HepG2 (cell line): ENCODE results near the gene RUNX2. TPM values are rescaled to one million over a fixed set of nuclear protein-coding genes. Genes with fewer than 3 reads are reported as not detected.

Experiments
- ATAC-seq: fragments of 200-7000 bp; cut with Tn5 transposase; 3 replicates; pipeline ENCODE4 v1.9.1; 2020; ENCODE audit warnings: mild to moderate bottlenecking, moderate library complexity
- BruUV-seq: library from RNA; stranded (reverse); fragments of 400-500 nt; replicated peaks from 2 replicates; lab custom pipeline; 2021; lab: Mats Ljungman, UMichigan
- CTCF ChIA-PET: fragments of 300-600 bp; formaldehyde crosslinking; extraction: SDS; loops from one replicate; lab custom pipeline; 2021; ENCODE audit warnings: low total read pairs, inconsistent platforms, low intra/inter-chr PET ratio; lab: Yijun Ruan, JAX
- POLR2A ChIA-PET: fragments of 350-600 bp; sonication (Branson Sonifier 250); formaldehyde crosslinking; loops from one replicate; lab custom pipeline; 2020; ENCODE audit warnings: antibody characterized with exemption, inconsistent platforms; lab: Yijun Ruan, JAX
- DNase-seq: peaks from one replicate; pipeline ENCODE4 v3.0.0-alpha.2; 2015; ENCODE audit warnings: low spot score
- FAIRE-seq: peaks from 3 replicates; lab custom pipeline; 2011; peaks lifted over from hg19 to GRCh38; lab: Jason Lieb, UNC
- H2AFZ ChIP-seq: one replicate; pipeline ENCODE4 v1.6.1; 2011; ENCODE audit warnings: low read length, inconsistent platforms
- H3K27ac ChIP-seq: fragments of 300-600 bp; 3 replicates; pipeline ENCODE4 v1.8.0; 2011; ENCODE audit warnings: mixed run types, mild to moderate bottlenecking, mixed read lengths, low read length, inconsistent platforms; ENCODE audit not compliant: insufficient read depth; ENCODE audit errors: extremely low read length
- H3K27me3 ChIP-seq, 2 experiments: fragments of 200-600 bp in 1 of 2; 2 replicates in 1 of 2; 3 replicates in 1 of 2; pipeline versions ENCODE4 v1.6.0 to v1.8.0; 2011; ENCODE audit warnings: low read length in 2 of 2, mild to moderate bottlenecking in 2 of 2, moderate library complexity in 2 of 2, inconsistent platforms in 1 of 2; ENCODE audit not compliant: insufficient read depth in 2 of 2, control insufficient read depth in 1 of 2
- H3K36me3 ChIP-seq, 2 experiments: fragments of 200-600 bp in 1 of 2; replicated peaks in 1 of 2; 2 replicates in 1 of 2; 3 replicates in 1 of 2; pipeline versions ENCODE4 v1.5.1 to v1.8.0; 2011; ENCODE audit warnings: low read length in 2 of 2, inconsistent platforms in 1 of 2; ENCODE audit not compliant: insufficient read depth in 2 of 2, control insufficient read depth in 1 of 2
- H3K4me1 ChIP-seq: 2 replicates; pipeline ENCODE4 v1.5.1; 2012; ENCODE audit warnings: low read length, inconsistent platforms; ENCODE audit not compliant: insufficient read depth
- H3K4me2 ChIP-seq: 2 replicates; pipeline ENCODE4 v1.6.0; 2011; ENCODE audit warnings: low read depth, low read length, inconsistent platforms
- H3K4me3 ChIP-seq, 3 experiments: fragments of 200-600 bp in 1 of 3; sonication (generic), shearing (Covaris generic) in 1 of 3; replicated peaks in 1 of 3; 2 replicates each; pipeline ENCODE4 v1.5.1; 2011 to 2016; ENCODE audit warnings: low read length in 3 of 3, inconsistent platforms in 2 of 3, low read depth in 2 of 3, mild to moderate bottlenecking in 2 of 3, control low read depth in 1 of 3, mixed read lengths in 1 of 3; ENCODE audit not compliant: insufficient read depth in 1 of 3
- H3K79me2 ChIP-seq: one replicate; pipeline ENCODE4 v1.6.1; 2011; ENCODE audit warnings: low read length, inconsistent platforms; ENCODE audit not compliant: insufficient read depth
- H3K9ac ChIP-seq: 2 replicates; pipeline ENCODE4 v1.6.0; 2011; ENCODE audit warnings: mild to moderate bottlenecking, low read depth, low read length, inconsistent platforms; ENCODE audit not compliant: insufficient read depth
- H3K9me3 ChIP-seq: 2 replicates; pipeline ENCODE4 v1.5.1; 2012; ENCODE audit warnings: mild to moderate bottlenecking, low read length
- H4K20me1 ChIP-seq: 2 replicates; pipeline ENCODE4 v1.6.0; 2011; ENCODE audit warnings: inconsistent platforms, mild to moderate bottlenecking, low read length, moderate library complexity; ENCODE audit not compliant: insufficient read depth
- FOXO1 ChIP-seq: sonication (generic); formaldehyde crosslinking; IDR thresholded peaks from 2 replicates; pipeline ENCODE4 v1.4.0; 2020; ENCODE audit warnings: missing genetic modification reagents
- MAFF ChIP-seq: IDR thresholded peaks from 2 replicates; pipeline ENCODE4 v1.6.1; 2011; ENCODE audit warnings: low read depth, low read length, improper control_type of control experiment
- MIER2 ChIP-seq: IDR thresholded peaks from 2 replicates; pipeline ENCODE4 v1.6.1; 2016; ENCODE audit warnings: missing biosample characterization, missing genetic modification reagents
- MIXL1 ChIP-seq: IDR thresholded peaks from 2 replicates; pipeline ENCODE4 v1.6.1; 2016
- NR3C1 ChIP-seq: sonication (generic); formaldehyde crosslinking; IDR thresholded peaks from 2 replicates; pipeline ENCODE4 v1.4.0; 2020; ENCODE audit warnings: missing genetic modification reagents
- RFX5 ChIP-seq: IDR thresholded peaks from 2 replicates; pipeline ENCODE4 v1.6.1; 2011; ENCODE audit warnings: low read depth, low read length, improper control_type of control experiment
- RXRB ChIP-seq: IDR thresholded peaks from 2 replicates; pipeline ENCODE4 v1.6.1; 2016; ENCODE audit warnings: borderline replicate concordance, missing genetic modification reagents, missing compliant biosample characterization
- TEAD3 ChIP-seq: optimal IDR thresholded peaks from 2 replicates; pipeline ENCODE3; 2016; ENCODE audit warnings: borderline replicate concordance
- ZBTB14 ChIP-seq: sonication (generic); formaldehyde crosslinking; IDR thresholded peaks from 2 replicates; pipeline ENCODE4 v1.4.0; 2020; ENCODE audit warnings: missing genetic modification reagents
- ZBTB33 ChIP-seq: sonication (generic); formaldehyde crosslinking; IDR thresholded peaks from 2 replicates; pipeline ENCODE4 v1.4.0; 2020; ENCODE audit warnings: missing genetic modification reagents
- ZNF10 ChIP-seq: sonication (generic); formaldehyde crosslinking; IDR thresholded peaks from 2 replicates; pipeline ENCODE4 v1.4.0; 2020; ENCODE audit warnings: mild to moderate bottlenecking, low read depth, missing genetic modification reagents, borderline replicate concordance
- ZNF138 ChIP-seq: sonication (generic); formaldehyde crosslinking; IDR thresholded peaks from 2 replicates; pipeline ENCODE4 v1.5.0; 2020; ENCODE audit warnings: mild to moderate bottlenecking, low read depth, missing genetic modification reagents
- ZNF160 ChIP-seq: sonication (generic); formaldehyde crosslinking; IDR thresholded peaks from 2 replicates; pipeline ENCODE4 v1.8.0; 2022; ENCODE audit warnings: mild to moderate bottlenecking, inconsistent platforms, missing genetic modification reagents
- ZNF296 ChIP-seq: sonication (generic); formaldehyde crosslinking; conservative IDR thresholded peaks from 2 replicates; pipeline ENCODE4 v1.5.0; 2020; ENCODE audit warnings: mild to moderate bottlenecking, missing genetic modification reagents
- ZNF839 ChIP-seq: sonication (generic); formaldehyde crosslinking; IDR thresholded peaks from 2 replicates; pipeline ENCODE4 v1.4.0; 2020; ENCODE audit warnings: missing genetic modification reagents, mild to moderate bottlenecking, borderline replicate concordance
- WGBS: methylation state at CpG from one replicate; pipeline ENCODE4 v1.1.6; 2017; ENCODE audit warnings: low lambda C conversion rate; 5-methylcytosine and 5-hydroxymethylcytosine counted together
- in situ Hi-C: cut with HindIII; loops from 2 replicates; pipeline ENCODE4 v1.10.0; 2017; ENCODE audit warnings: low pct_unique_long_range_greater_than_20kb; ENCODE audit not compliant: extremely low pct_ligation_motif_present
- intact Hi-C: fragments of 100-400 bp; cut with micrococcal nuclease; formaldehyde crosslinking; loops from one replicate; pipeline ENCODE4 v1.10.0; 2022; ENCODE audit not compliant: unreplicated experiment
- polyA plus RNA-seq, 8 experiments: library from polyadenylated mRNA; depleted of rRNA in 3 of 8; stranded (reverse) in 7 of 8; unstranded in 1 of 8; fragments of >200 nt; fragmentation: Illumina TruSeq in 4 of 8; extraction: Trizol in 4 of 8; gene quantifications; 2 replicates each; pipeline versions ENCODE4 v1.2.1 to v1.2.3, GENCODE V29; 2011 to 2016; ENCODE audit warnings: low read depth in 4 of 8, missing spikeins in 1 of 8, mixed read lengths in 1 of 8; ENCODE audit not compliant: insufficient read depth in 1 of 8
- total RNA-seq, 5 experiments: library from RNA; depleted of rRNA; stranded (reverse); fragments of >200 nt; fragmentation: Illumina TruSeq; extraction: Trizol; gene quantifications; 2 replicates each; pipeline ENCODE4 v1.2.3, GENCODE V29; 2016; ENCODE audit warnings: low read depth in 1 of 5

The RUNX2 gene
- total and polyA plus RNA-seq, 2 of the 13 experiments (the other 11 are each of a cell fraction or from before 2014, with no cell fraction given): not detected

- DNase-seq (no peak), ATAC-seq (no peak), FAIRE-seq (no peak)
- BruUV-seq: no TSS peak
- ChIA-PET POLR2A (no interaction called here), CTCF (no interaction called here)
- H3K36me3 ChIP-seq: no peaks in the 10 kb centered on the region
- 11% methylated on average over 2 of the region's 2 CpGs for WGBS
- H3K4me2 ChIP-seq: no peak overlapping the region
- H3K4me1 ChIP-seq: no peaks in the 10 kb centered on the region
- no peaks in the 10 kb centered on the region for H3K79me2 ChIP-seq
- intact Hi-C loops: loop anchor here (5.0 kb wide), 1 partner anchor 209 kb away; no protein-coding TSS in a partner anchor
- peaks cover 2 to 5% of the 10 kb centered on the region in 2 experiments; a peak in 2 of 5 replicates for H3K27me3 ChIP-seq
- no peak overlapping the region for H3K9ac ChIP-seq
- H2AFZ ChIP-seq: no peak overlapping the region
- no peaks in the 10 kb centered on the region for H3K9me3 ChIP-seq
- no peak overlapping the region for H3K27ac ChIP-seq
- no peaks in the 10 kb centered on the region for H4K20me1 ChIP-seq
- no peak for TF ChIP-seq MAFF
- no peak for TF ChIP-seq RFX5
- TF ChIP-seq FOXO1 (CRISPR knock-in tag): no peak
- TF ChIP-seq ZNF138 (CRISPR knock-in tag): no peak
- TF ChIP-seq ZBTB14 (CRISPR knock-in tag): no peak
- TF ChIP-seq ZBTB33: no peak
- TF ChIP-seq ZNF160 (CRISPR knock-in tag): no peak
- TF ChIP-seq MIXL1: no peak
- no peak for TF ChIP-seq MIER2 (CRISPR knock-in tag)
- TF ChIP-seq TEAD3: no peak
- no peak for TF ChIP-seq ZNF839 (CRISPR knock-in tag)
- no peak for TF ChIP-seq NR3C1
- no peak for TF ChIP-seq ZNF296 (CRISPR knock-in tag)
- TF ChIP-seq ZNF10 (CRISPR knock-in tag): no peak
- TF ChIP-seq RXRB: no peak
- no peak overlapping the region for H3K4me3 ChIP-seq
- in situ Hi-C loops: no loop called here
Measured at GRCh38 chr6:45698046-45698445, 369.9 kb downstream of the RUNX2 start.
